Neutrophil (primary cell): ENCODE data around the gene OSGEP.

Source experiments
- H3K27ac ChIP-seq: fragments of 200-600 bp; sonication (generic); 2 replicates; pipeline ENCODE4 v1.5.1; 2016; ENCODE audit warnings: mild to moderate bottlenecking, moderate library complexity
- H3K27me3 ChIP-seq: fragments of 200-600 bp; sonication (generic); 2 replicates; pipeline ENCODE4 v1.6.0; 2016; ENCODE audit warnings: mild to moderate bottlenecking
- H3K36me3 ChIP-seq: fragments of 200-600 bp; sonication (generic); 2 replicates; pipeline ENCODE4 v1.5.1; 2017
- H3K4me1 ChIP-seq, 2 experiments: fragments of 200-600 bp in 1 of 2; sonication (generic) in 1 of 2; 1 replicate in 1 of 2; 2 replicates in 1 of 2; pipeline versions ENCODE4 v1.5.1 to v1.6.1; 2013 to 2016; ENCODE audit warnings: low read depth in 1 of 2, low read length in 1 of 2, mild to moderate bottlenecking in 1 of 2, moderate library complexity in 1 of 2; ENCODE audit not compliant: control insufficient read depth in 1 of 2, insufficient read depth in 1 of 2
- H3K4me3 ChIP-seq, 2 experiments: fragments of 200-600 bp in 1 of 2; sonication (generic) in 1 of 2; 1 replicate in 1 of 2; 2 replicates in 1 of 2; pipeline ENCODE4 v1.5.1; 2013 to 2016; ENCODE audit warnings: low read depth in 1 of 2, low read length in 1 of 2, mild to moderate bottlenecking in 1 of 2, moderate library complexity in 1 of 2
- H3K9me3 ChIP-seq: fragments of 200-600 bp; sonication (generic); 2 replicates; pipeline ENCODE4 v1.5.1; 2016
- TF ChIP-seq, protein P1 (sequence below): fragments of 200-600 bp; sonication (generic); IDR thresholded peaks from 2 replicates; pipeline ENCODE4 v1.5.1; 2016; ENCODE audit warnings: antibody characterized with exemption

OSGEP gene

GRCh38 chr14:20498622-20499021 lies 44.0 kb upstream of the OSGEP start:
- Histone ChIP-seq H3K27ac (no peak overlapping the region), H3K4me3 (no peak overlapping the region), H3K9me3 (no peaks in the 10 kb centered on the region), H3K27me3 (no peaks in the 10 kb centered on the region), H3K4me1 (peaks cover 19 to 25% of the 10 kb centered on the region in 2 experiments), H3K36me3 (no peaks in the 10 kb centered on the region)
- TF ChIP-seq, protein P1, sequence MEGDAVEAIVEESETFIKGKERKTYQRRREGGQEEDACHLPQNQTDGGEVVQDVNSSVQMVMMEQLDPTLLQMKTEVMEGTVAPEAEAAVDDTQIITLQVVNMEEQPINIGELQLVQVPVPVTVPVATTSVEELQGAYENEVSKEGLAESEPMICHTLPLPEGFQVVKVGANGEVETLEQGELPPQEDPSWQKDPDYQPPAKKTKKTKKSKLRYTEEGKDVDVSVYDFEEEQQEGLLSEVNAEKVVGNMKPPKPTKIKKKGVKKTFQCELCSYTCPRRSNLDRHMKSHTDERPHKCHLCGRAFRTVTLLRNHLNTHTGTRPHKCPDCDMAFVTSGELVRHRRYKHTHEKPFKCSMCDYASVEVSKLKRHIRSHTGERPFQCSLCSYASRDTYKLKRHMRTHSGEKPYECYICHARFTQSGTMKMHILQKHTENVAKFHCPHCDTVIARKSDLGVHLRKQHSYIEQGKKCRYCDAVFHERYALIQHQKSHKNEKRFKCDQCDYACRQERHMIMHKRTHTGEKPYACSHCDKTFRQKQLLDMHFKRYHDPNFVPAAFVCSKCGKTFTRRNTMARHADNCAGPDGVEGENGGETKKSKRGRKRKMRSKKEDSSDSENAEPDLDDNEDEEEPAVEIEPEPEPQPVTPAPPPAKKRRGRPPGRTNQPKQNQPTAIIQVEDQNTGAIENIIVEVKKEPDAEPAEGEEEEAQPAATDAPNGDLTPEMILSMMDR = no peak

GRCh38 chr14:20494935-20495766 lies 40.5 kb upstream of the OSGEP start:
- peaks cover 35 to 39% of the 10 kb centered on the region in 2 experiments for H3K4me1 ChIP-seq
- TF ChIP-seq, protein P1 = no peak
- peak overlapping the region; percentile 58 for H3K27ac ChIP-seq
- no peaks in the 10 kb centered on the region for H3K27me3 ChIP-seq
- H3K9me3 ChIP-seq = no peaks in the 10 kb centered on the region
- no peaks in the 10 kb centered on the region for H3K36me3 ChIP-seq
- H3K4me3 ChIP-seq = no peak overlapping the region

GRCh38 chr14:20493634-20494033 lies 39.0 kb upstream of the OSGEP start:
- Histone ChIP-seq H3K27me3 (no peaks in the 10 kb centered on the region), H3K36me3 (no peaks in the 10 kb centered on the region), H3K9me3 (no peaks in the 10 kb centered on the region), H3K4me1 (peaks cover 39 to 48% of the 10 kb centered on the region in 2 experiments), H3K27ac (peak overlapping the region; percentile 60), H3K4me3 (no peak overlapping the region)
- TF ChIP-seq, protein P1 = no peak

DNA sequence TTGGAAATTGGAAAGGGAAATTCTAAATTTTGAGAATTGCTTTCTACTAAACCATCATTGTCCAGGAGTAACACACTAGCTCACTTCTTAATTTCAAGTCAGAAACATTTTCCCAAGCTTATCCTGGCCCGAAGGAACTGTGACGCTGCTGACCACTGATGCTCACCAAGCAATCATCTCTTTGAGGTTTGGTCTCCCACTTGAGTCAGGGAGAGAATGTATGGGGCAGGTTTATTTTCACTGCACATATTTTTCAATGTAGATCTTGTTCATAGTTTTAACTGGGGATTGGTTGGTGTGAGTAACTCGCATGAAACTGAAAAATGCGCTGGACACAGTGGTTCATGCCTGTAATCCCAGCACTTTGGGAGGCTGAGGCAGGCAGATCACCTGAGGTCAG lies 37.9 kb upstream of the OSGEP start:
- Histone ChIP-seq H3K4me1 (peaks cover 37 to 50% of the 10 kb centered on the region in 2 experiments), H3K9me3 (no peaks in the 10 kb centered on the region), H3K27ac (no peak overlapping the region), H3K36me3 (no peaks in the 10 kb centered on the region), H3K27me3 (no peaks in the 10 kb centered on the region), H3K4me3 (no peak overlapping the region)
- TF ChIP-seq, protein P1 = no peak

- TF ChIP-seq, protein P1 = no peak
- Histone ChIP-seq H3K27me3 (no peaks in the 10 kb centered on the region), H3K9me3 (no peaks in the 10 kb centered on the region), H3K4me1 (peaks cover 49 to 57% of the 10 kb centered on the region in 2 experiments), H3K4me3 (no peak overlapping the region), H3K36me3 (no peaks in the 10 kb centered on the region), H3K27ac (peak overlapping the region; percentile 68)
These were observed 36.0 kb upstream of the OSGEP start for GRCh38 chr14:20490563-20490962.
